CD1c-positive myeloid dendritic cell (primary cell): ENCODE results near the gene DNAH8.

ENCODE experiments used
- DNase-seq: peaks from one replicate; pipeline ENCODE4 v3.0.0-alpha.2; 2016; ENCODE audit errors: extremely low spot score

The DNAH8 gene

GRCh38 chr6:39051399-39052122, 336.4 kb downstream of the DNAH8 start:
- DNase-seq: no peak

- DNase-seq: peak; percentile 55
These were observed 338.0 kb downstream of the DNAH8 start for GRCh38 chr6:39053016-39053624.

GRCh38 chr6:39053854-39054576, 338.9 kb downstream of the DNAH8 start:
- DNase-seq: no peak

- DNase-seq: no peak
These were observed 339.5 kb downstream of the DNAH8 start for GRCh38 chr6:39054577-39055142.

- DNase-seq: no peak
These were observed 340.6 kb downstream of the DNAH8 start for GRCh38 chr6:39055661-39056060.

GRCh38 chr6:39056191-39056590, 341.1 kb downstream of the DNAH8 start:
- DNase-seq: no peak

- DNase-seq: no peak
These were observed 341.6 kb downstream of the DNAH8 start for GRCh38 chr6:39056681-39057080.

GRCh38 chr6:39057251-39058155, 342.4 kb downstream of the DNAH8 start:
- DNase-seq: no peak

- no peak for DNase-seq
These were observed 343.5 kb downstream of the DNAH8 start for GRCh38 chr6:39058471-39059147.

GRCh38 chr6:39059496-39060310, 344.6 kb downstream of the DNAH8 start:
- DNase-seq: no peak

- DNase-seq: no peak
These were observed 345.5 kb downstream of the DNAH8 start for GRCh38 chr6:39060467-39061160.

- DNase-seq: no peak
These were observed 346.1 kb downstream of the DNAH8 start for GRCh38 chr6:39061182-39061581.

GRCh38 chr6:39061588-39061987, 346.5 kb downstream of the DNAH8 start:
- no peak for DNase-seq

- DNase-seq: no peak
These were observed 347.1 kb downstream of the DNAH8 start for GRCh38 chr6:39062014-39062740.

- DNase-seq: no peak
These were observed 348.4 kb downstream of the DNAH8 start for GRCh38 chr6:39063526-39063925.

GRCh38 chr6:39065561-39065960, 350.4 kb downstream of the DNAH8 start:
- no peak for DNase-seq

- no peak for DNase-seq
These were observed 353.3 kb downstream of the DNAH8 start for GRCh38 chr6:39068391-39068790.

GRCh38 chr6:39072830-39073229, 357.7 kb downstream of the DNAH8 start:
- no peak for DNase-seq
